HCT116 (cell line): ENCODE results near the gene DHRS7B. TPM values are rescaled to one million over a fixed set of nuclear protein-coding genes. Genes with fewer than 3 reads are reported as not detected.

Experiments used
- ATAC-seq: fragments of 200-7000 bp; cut with Tn5 transposase; 2 replicates; pipeline ENCODE4 v1.9.1; 2020; ENCODE audit warnings: mild to moderate bottlenecking, moderate library complexity
- BruUV-seq: library from RNA; stranded (reverse); fragments of 400-500 nt; replicated peaks from 2 replicates; lab custom pipeline; 2021; lab: Mats Ljungman, UMichigan
- CTCF ChIA-PET: fragments of 300-600 bp; sonication (Branson Sonifier 250); formaldehyde crosslinking; loops from one replicate; lab custom pipeline; 2021; ENCODE audit warnings: antibody characterized with exemption; lab: Charles Lee
- POLR2A ChIA-PET: fragments of 300-600, 350-600 bp; sonication (Branson Sonifier 250); formaldehyde crosslinking; loops from one replicate; lab custom pipeline; 2021; ENCODE audit warnings: antibody characterized with exemption; lab: Charles Lee
- RAD21 ChIA-PET, 2 experiments: fragments of 300-600 bp; sonication (Branson Sonifier 250); formaldehyde crosslinking; loops; one replicate each; lab custom pipeline; 2023; ENCODE audit warnings: low total read pairs in 2 of 2; ENCODE audit not compliant: uncharacterized antibody in 2 of 2, unreplicated experiment in 2 of 2, low non-redundant PET in 1 of 2; lab: Charles Lee
- DNase-seq: peaks from one replicate; pipeline ENCODE4 v3.0.0-alpha.2; 2010; ENCODE audit warnings: low read depth, low spot score
- H2AFZ ChIP-seq: fragments of 200-600 bp; shearing (Covaris generic), sonication (generic); 2 replicates; pipeline ENCODE4 v1.6.1; 2017; ENCODE audit warnings: low read depth, mixed run types, mixed read lengths, antibody characterized with exemption, low read length; ENCODE audit not compliant: poor library complexity, severe bottlenecking
- H3K27ac ChIP-seq: 2 replicates; pipeline ENCODE4 v1.5.1; 2012; ENCODE audit warnings: low read depth, low read length
- H3K27me3 ChIP-seq: fragments of 200-600 bp; sonication (generic); 2 replicates; pipeline ENCODE4 v1.6.1; 2016; ENCODE audit warnings: mixed run types, low read length, mixed read lengths; ENCODE audit not compliant: insufficient read depth
- H3K36me3 ChIP-seq, 2 experiments: fragments of 200-500 bp in 1 of 2; fragments of 200-600 bp in 1 of 2; sonication (Bioruptor generic) in 1 of 2; sonication (generic) in 1 of 2; 2 replicates each; pipeline versions ENCODE4 v1.5.1 to v1.6.1; 2014 to 2016; ENCODE audit warnings: low read length in 2 of 2, inconsistent platforms in 1 of 2, mixed read lengths in 1 of 2, mixed run types in 1 of 2; ENCODE audit not compliant: insufficient read depth in 2 of 2, control insufficient read depth in 1 of 2
- H3K4me1 ChIP-seq, 2 experiments: fragments of 200-600 bp in 1 of 2; sonication (generic) in 1 of 2; 2 replicates each; pipeline versions ENCODE4 v1.5.1 to v1.6.1; 2012 to 2017; ENCODE audit warnings: low read length in 2 of 2, inconsistent platforms in 1 of 2, mild to moderate bottlenecking in 1 of 2, mixed read lengths in 1 of 2, mixed run types in 1 of 2, moderate library complexity in 1 of 2; ENCODE audit not compliant: insufficient read depth in 2 of 2, control insufficient read depth in 1 of 2
- H3K4me2 ChIP-seq: fragments of 200-600 bp; sonication (generic); 2 replicates; pipeline ENCODE4 v1.6.1; 2017; ENCODE audit warnings: mixed run types, low read length, mixed read lengths
- H3K4me3 ChIP-seq, 2 experiments: fragments of 200-600 bp in 1 of 2; sonication (generic) in 1 of 2; replicated peaks in 1 of 2; 2 replicates each; pipeline ENCODE4 v1.5.1; 2011 to 2016; ENCODE audit warnings: low read length in 2 of 2, control low read depth in 1 of 2, low read depth in 1 of 2, mild to moderate bottlenecking in 1 of 2, mixed read lengths in 1 of 2, mixed run types in 1 of 2
- H3K79me2 ChIP-seq: fragments of 200-600 bp; sonication (generic); 2 replicates; pipeline ENCODE4 v1.6.1; 2017; ENCODE audit warnings: mild to moderate bottlenecking, mixed run types, low read length, moderate library complexity, mixed read lengths; ENCODE audit not compliant: insufficient read depth
- H3K9ac ChIP-seq: fragments of 200-600 bp; sonication (generic); 2 replicates; pipeline ENCODE4 v1.6.1; 2016; ENCODE audit warnings: low read length, mixed read lengths
- H3K9me2 ChIP-seq: fragments of 200-600 bp; sonication (generic), shearing (Covaris generic); 2 replicates; pipeline ENCODE4 v1.6.1; 2017; ENCODE audit warnings: mixed run types, mild to moderate bottlenecking, moderate library complexity; ENCODE audit not compliant: insufficient read depth
- H3K9me3 ChIP-seq, 2 experiments: fragments of 200-500 bp in 1 of 2; fragments of 200-600 bp in 1 of 2; sonication (Bioruptor generic) in 1 of 2; sonication (generic) in 1 of 2; 2 replicates each; pipeline ENCODE4 v1.6.1; 2014 to 2017; ENCODE audit warnings: low read length in 2 of 2, mixed read lengths in 2 of 2, inconsistent platforms in 1 of 2, low read depth in 1 of 2, mild to moderate bottlenecking in 1 of 2, mixed run types in 1 of 2, moderate library complexity in 1 of 2; ENCODE audit not compliant: control insufficient read depth in 1 of 2, insufficient read depth in 1 of 2
- H4K20me1 ChIP-seq: fragments of 200-600 bp; sonication (generic), shearing (Covaris generic); 2 replicates; pipeline ENCODE4 v1.6.1; 2017; ENCODE audit warnings: mixed run types, mild to moderate bottlenecking, moderate library complexity; ENCODE audit not compliant: insufficient read depth
- CEBPB ChIP-seq: IDR thresholded peaks from 2 replicates; pipeline ENCODE4 v1.6.1; 2012; ENCODE audit warnings: low read depth
- EGR1 ChIP-seq: IDR thresholded peaks from 2 replicates; pipeline ENCODE4 v1.6.1; 2012; ENCODE audit warnings: low read depth
- ELF1 ChIP-seq: IDR thresholded peaks from 2 replicates; pipeline ENCODE4 v1.6.1; 2012; ENCODE audit warnings: low read depth, borderline replicate concordance
- EZH2 ChIP-seq: fragments of 200-600 bp; sonication (generic); IDR thresholded peaks from 2 replicates; pipeline ENCODE4 v1.6.1; 2017; ENCODE audit warnings: antibody characterized with exemption, mixed run types
- FOSL1 ChIP-seq: IDR thresholded peaks from 2 replicates; pipeline ENCODE4 v1.6.1; 2012; ENCODE audit warnings: low read depth
- JUND ChIP-seq: IDR thresholded peaks from 2 replicates; pipeline ENCODE4 v1.6.1; 2012
- POLR2AphosphoS5 ChIP-seq: IDR thresholded peaks from 2 replicates; pipeline ENCODE4 v1.6.1; 2011; ENCODE audit warnings: mild to moderate bottlenecking, low read depth, low read length, moderate library complexity
- SIN3A ChIP-seq: IDR thresholded peaks from 2 replicates; pipeline ENCODE4 v1.6.1; 2012; ENCODE audit warnings: low read depth
- TCF7L2 ChIP-seq: IDR thresholded peaks from 2 replicates; pipeline ENCODE4 v1.7.0; 2011; ENCODE audit warnings: borderline replicate concordance, inconsistent platforms; ENCODE audit not compliant: insufficient read depth, insufficient read length; ENCODE audit errors: extremely low read depth
- YY1 ChIP-seq: IDR thresholded peaks from 2 replicates; pipeline ENCODE4 v1.6.1; 2011; ENCODE audit warnings: low read length, low read depth, moderate library complexity, mild to moderate bottlenecking; ENCODE audit not compliant: insufficient replicate concordance; ENCODE audit errors: extremely low read depth
- ZFX ChIP-seq: fragments of 450-650 bp; IDR thresholded peaks from 2 replicates; pipeline ENCODE4 v1.6.1; 2017
- ZNF274 ChIP-seq: fragments of 200-500 bp; sonication (Bioruptor generic); IDR thresholded peaks from 2 replicates; pipeline ENCODE4 v1.6.1; 2014; ENCODE audit warnings: mild to moderate bottlenecking, low read depth, low read length, inconsistent platforms
- intact Hi-C: fragments of 100-400 bp; cut with micrococcal nuclease; formaldehyde crosslinking; loops from 2 replicates; pipeline ENCODE4 v1.10.0; 2022
- total RNA-seq: library from RNA; stranded (reverse); gene quantifications from one replicate; pipeline ENCODE4 v1.2.1, GENCODE V29; 2021; ENCODE audit not compliant: unreplicated experiment
- TF ChIP-seq, protein P1 (sequence below): IDR thresholded peaks from 2 replicates; pipeline ENCODE4 v1.6.1; 2012; ENCODE audit warnings: low read depth

DHRS7B gene
- total RNA-seq, 1 experiment from 2014 or later: 19.6 TPM

DNA sequence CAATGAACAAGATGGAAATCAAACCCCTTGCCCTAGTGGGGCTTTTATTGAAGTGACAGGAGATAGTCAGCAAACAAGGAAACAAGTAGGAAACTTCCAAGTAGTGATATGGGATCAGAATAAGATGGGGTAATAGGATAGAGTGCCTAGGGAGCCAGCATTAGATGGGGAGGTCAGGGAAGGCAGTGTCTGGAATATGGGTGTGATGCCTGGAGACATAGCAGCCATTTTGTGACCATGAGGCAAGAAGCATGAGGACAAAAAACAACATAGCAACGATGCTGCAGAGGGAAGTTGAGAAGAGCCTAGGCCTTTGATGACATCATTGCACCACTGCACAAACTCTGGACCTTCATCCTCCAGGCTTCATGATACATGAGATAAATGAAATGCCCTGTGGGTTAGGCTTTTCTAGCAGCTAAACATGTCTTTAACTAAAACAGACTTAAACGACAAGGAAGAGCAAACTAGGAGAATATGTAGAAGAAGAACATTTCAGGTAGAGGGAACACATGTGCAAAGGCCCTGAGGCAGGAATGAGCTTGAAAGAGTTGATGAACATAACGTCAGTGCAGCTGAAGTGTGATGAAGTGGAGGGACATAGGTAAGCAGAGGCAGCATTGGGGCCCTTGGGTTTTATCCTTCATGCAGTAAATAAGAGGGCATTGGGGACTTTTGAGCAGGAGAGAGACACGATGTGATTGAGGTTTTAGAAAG, 105.4 kb downstream of the DHRS7B start:
- Histone ChIP-seq H3K9me2 (no peaks in the 10 kb centered on the region), H3K27ac (no peak overlapping the region), H3K36me3 (no peaks in the 10 kb centered on the region), H3K4me3 (no peak overlapping the region), H3K9me3 (no peaks in the 10 kb centered on the region), H3K27me3 (no peaks in the 10 kb centered on the region), H3K4me2 (no peak overlapping the region), H3K4me1 (no peaks in the 10 kb centered on the region), H3K9ac (no peak overlapping the region), H4K20me1 (no peaks in the 10 kb centered on the region), H2AFZ (no peak overlapping the region), H3K79me2 (no peaks in the 10 kb centered on the region)
- BruUV-seq: no TSS peak
- RAD21 ChIA-PET: no interaction called here
- CTCF ChIA-PET: no interaction called here
- POLR2A ChIA-PET: no interaction called here
- no peak for DNase-seq
- TF ChIP-seq JUND (no peak), EZH2 (no peak), YY1 (no peak), POLR2AphosphoS5 (no peak), CEBPB (no peak), ZFX (no peak), EGR1 (no peak), ELF1 (no peak), SIN3A (no peak), FOSL1 (no peak), TCF7L2 (no peak), ZNF274 (no peak)
- TF ChIP-seq, protein P1, sequence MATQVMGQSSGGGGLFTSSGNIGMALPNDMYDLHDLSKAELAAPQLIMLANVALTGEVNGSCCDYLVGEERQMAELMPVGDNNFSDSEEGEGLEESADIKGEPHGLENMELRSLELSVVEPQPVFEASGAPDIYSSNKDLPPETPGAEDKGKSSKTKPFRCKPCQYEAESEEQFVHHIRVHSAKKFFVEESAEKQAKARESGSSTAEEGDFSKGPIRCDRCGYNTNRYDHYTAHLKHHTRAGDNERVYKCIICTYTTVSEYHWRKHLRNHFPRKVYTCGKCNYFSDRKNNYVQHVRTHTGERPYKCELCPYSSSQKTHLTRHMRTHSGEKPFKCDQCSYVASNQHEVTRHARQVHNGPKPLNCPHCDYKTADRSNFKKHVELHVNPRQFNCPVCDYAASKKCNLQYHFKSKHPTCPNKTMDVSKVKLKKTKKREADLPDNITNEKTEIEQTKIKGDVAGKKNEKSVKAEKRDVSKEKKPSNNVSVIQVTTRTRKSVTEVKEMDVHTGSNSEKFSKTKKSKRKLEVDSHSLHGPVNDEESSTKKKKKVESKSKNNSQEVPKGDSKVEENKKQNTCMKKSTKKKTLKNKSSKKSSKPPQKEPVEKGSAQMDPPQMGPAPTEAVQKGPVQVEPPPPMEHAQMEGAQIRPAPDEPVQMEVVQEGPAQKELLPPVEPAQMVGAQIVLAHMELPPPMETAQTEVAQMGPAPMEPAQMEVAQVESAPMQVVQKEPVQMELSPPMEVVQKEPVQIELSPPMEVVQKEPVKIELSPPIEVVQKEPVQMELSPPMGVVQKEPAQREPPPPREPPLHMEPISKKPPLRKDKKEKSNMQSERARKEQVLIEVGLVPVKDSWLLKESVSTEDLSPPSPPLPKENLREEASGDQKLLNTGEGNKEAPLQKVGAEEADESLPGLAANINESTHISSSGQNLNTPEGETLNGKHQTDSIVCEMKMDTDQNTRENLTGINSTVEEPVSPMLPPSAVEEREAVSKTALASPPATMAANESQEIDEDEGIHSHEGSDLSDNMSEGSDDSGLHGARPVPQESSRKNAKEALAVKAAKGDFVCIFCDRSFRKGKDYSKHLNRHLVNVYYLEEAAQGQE: no peak
- no peak for ATAC-seq
- intact Hi-C loops: no loop called here
